Eye (tissue), 1 donor: ENCODE measurements around the gene ADAD2.
A peak's percentile ranks its signal among the peaks of the same experiment; 100 is the strongest.
"Not testable (repeated sequence)": the region's sequence is repeated elsewhere in the genome, so short reads cannot be mapped to it uniquely, and the experiment has no call there.

Source experiments
- DNase-seq: peaks from one replicate; pipeline ENCODE4 v3.0.0-alpha.2; 2015

ADAD2 gene

GRCh38 chr16:84196727-84197394, 5.9 kb downstream of the ADAD2 start:
- DNase-seq = no peak

DNA sequence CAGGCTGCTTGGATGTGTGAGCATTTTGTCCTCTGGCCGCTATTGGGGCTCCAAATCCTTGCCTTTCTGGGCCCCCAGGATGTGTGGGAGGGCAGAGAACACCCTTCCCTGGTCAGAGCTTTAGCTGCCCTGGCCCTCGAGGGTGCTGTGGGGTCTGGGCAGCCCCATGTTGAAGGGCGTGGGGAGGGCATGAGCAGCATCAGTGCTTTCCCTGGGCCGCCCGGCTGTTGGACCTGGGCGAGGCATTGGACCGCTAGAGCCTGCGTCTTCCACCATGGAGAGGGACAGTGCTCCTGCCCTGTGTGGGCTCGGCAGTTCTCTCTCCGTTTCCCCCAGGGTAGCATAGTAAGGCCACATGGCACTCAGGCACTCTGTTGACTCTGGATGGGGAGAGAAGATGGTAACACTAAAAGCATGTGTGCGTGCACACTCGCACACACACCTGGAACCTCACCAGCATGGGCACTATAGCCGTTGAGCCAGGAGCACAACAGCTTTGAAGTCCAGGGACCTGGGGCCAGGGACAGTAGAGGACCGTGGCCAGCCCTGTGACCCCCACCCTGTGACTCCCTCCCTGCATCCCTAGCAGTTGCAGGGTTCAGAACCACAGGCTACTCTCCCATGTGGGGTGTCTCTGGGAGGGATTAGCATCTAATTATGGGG, 6.6 kb downstream of the ADAD2 start:
- DNase-seq = no peak

DNA sequence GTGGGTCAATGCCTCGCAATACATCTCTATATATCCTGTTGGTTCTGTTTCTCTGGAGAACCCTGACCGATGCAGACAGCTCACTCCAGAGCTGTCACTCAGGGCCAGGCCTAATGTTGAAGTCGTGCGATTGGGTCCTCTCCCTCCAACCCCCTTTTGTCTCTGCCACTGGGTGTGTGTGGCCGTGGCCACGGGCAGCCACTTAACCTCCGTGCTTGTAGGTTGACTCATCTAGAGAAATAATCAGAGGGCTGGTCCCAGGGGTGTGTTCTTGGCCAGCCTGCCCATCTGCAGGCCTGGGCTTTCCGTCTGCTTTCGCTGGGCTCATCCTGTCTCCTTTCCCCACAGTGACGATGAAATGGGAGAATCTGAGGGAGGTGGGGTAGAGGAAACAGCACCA, 7.4 kb downstream of the ADAD2 start:
- DNase-seq = no peak

DNA sequence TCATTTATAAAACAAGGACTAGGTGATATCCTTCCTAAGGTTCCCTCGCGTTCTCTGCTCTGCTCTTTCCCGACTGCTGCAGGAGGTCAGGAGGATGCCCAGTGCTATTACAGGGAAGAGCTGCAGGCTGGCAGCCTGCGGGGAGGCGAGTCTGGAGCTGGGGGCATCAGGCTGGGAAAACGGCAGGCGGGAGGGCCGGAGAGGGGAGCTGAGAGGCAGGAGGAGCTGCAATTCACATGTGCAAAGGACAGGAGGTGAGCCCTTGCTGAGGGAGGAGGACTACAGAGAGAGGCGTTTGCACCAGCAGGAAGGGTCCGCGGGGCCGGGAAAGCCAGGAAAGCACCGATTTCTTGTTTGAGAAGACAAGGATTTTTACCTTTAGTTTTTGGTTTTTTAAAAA, 8.1 kb downstream of the ADAD2 start:
- DNase-seq = no peak

DNA sequence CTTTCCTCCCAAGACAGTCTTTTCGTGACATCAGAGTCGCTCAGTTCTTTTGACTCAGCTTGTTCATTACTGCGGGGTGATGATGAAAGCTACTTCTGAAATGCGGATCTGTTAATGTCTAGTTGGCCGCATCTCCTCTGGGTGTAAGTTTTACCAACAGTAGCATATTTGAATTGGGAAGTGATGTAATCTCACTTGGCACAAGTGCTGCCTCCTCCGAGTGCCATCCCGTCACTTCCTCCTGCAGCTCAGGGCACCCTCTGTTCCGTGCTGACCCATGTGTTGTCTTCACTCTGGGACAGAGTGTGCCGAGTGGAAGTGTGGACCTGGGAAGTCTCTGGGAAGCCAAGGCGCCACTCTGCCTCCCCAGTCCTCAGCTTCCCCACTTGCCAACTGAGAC, 8.9 kb downstream of the ADAD2 start:
- no peak for DNase-seq

GRCh38 chr16:84204551-84204950, 13.6 kb downstream of the ADAD2 start:
- not testable (repeated sequence) for DNase-seq

DNA sequence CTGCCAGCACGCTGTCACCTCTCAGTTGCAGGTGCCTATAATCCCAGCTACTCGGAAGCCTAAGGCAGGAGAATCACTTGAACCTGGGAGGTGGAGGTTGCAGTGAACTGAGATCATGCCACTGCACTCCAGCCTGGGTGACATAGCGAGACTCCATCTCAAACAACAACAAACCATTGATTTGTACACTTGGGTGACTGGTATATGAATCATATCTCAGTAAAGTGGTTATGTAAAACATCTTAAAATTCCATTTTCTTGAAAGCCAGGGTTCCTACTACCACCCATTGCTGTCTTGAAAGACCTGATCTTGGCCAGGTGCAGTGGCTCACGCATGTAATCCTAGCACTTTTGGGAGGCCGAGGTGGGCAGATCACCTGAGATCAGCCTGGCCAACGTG, 14.2 kb downstream of the ADAD2 start:
- DNase-seq = not testable (repeated sequence)

GRCh38 chr16:84205976-84206691, 15.2 kb downstream of the ADAD2 start:
- no peak for DNase-seq

- DNase-seq = no peak
Observed at GRCh38 chr16:84207251-84207650, 16.3 kb downstream of the ADAD2 start.

DNA sequence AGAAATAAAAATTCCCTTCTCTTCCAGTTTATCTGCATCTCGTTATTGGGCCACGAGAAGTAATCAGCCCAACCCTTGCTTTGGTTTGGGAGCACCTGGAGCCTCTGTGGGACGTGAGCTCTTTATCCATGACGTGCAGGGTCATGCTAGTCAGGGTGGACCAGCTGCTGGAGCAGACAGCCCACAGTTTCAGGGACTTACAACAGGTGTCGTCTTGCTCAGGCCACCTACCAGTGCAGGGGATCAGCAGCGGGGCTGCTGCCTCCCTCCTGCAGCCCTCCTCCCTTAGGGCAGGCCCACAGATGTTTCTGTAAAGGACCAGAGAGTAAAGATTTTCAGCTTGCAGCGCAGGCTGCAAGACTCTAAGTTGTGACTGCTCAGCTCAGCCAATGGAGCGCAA, 16.9 kb downstream of the ADAD2 start:
- DNase-seq = no peak

DNA sequence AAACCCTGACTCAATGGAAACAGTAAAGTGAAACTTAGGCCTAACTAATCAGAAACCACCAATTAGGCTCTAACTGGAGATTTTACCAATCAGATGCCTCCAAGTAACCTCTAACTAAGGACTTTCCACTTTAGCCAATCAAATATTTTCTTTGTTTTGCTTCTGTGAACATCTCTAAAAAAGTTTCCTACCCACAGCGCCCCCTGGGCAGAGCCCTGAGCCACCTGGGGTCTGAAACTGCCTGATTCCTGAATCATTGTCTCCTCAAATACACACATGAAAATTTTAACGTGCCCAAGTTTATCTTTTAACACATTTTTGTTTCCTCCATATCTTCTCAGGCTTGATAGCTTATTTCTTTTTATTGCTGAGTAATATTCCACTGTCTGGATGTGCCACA, 19.0 kb downstream of the ADAD2 start:
- DNase-seq = no peak

- DNase-seq = no peak
Observed at GRCh38 chr16:84212154-84212553, 21.2 kb downstream of the ADAD2 start.

- no peak for DNase-seq
Observed at GRCh38 chr16:84212631-84213030, 21.7 kb downstream of the ADAD2 start.

GRCh38 chr16:84214451-84215066, 23.6 kb downstream of the ADAD2 start:
- no peak for DNase-seq

DNA sequence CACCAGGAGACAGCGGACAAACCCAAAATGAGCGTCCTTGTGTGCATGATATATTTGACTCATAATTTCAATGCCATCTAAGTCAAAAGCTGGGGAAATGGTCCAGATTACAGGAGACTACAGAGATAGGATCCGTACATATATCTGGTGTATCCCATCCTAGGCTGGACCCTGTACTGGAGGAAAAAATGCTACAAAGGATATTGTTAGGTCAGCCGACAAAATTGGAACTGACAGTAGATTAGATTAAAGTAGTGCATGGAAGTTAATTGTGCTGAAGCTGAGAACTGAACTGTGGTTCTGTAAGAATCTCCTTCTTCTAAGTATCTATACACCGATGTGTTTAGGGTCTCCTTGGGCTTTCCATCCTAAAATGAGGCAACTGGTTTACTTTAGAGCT, 24.6 kb downstream of the ADAD2 start:
- peak; percentile 47 for DNase-seq

- DNase-seq = not testable (repeated sequence)
Observed at GRCh38 chr16:84216144-84216543, 25.2 kb downstream of the ADAD2 start.

- DNase-seq = peak; percentile 24
Observed at GRCh38 chr16:84218176-84218823, 27.3 kb downstream of the ADAD2 start.

- no peak for DNase-seq
Observed at GRCh38 chr16:84218956-84219355, 28.0 kb downstream of the ADAD2 start.

GRCh38 chr16:84220851-84221250, 29.9 kb downstream of the ADAD2 start:
- no peak for DNase-seq

- DNase-seq = no peak
Observed at GRCh38 chr16:84223456-84223855, 32.5 kb downstream of the ADAD2 start.

- DNase-seq = no peak
Observed at GRCh38 chr16:84224554-84224953, 33.6 kb downstream of the ADAD2 start.

DNA sequence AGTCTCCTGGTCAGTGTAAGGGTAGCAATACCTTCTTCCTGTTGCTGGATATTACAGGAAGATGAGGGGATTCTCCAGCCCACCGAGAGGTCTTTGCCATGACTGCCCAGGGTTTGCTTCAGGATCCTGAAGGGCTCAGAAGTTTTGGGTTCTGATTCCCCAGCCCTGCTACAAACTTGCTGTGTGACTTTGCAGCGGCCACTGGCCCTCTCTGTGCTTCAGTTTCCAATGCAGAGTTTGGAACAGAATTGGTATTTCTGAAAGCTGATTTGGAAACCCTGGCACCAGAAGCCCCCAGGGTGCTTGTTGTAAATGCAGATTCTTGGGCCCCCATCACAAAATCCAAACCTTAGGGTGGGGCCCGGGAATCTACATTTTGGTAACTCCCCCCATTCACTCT, 34.2 kb downstream of the ADAD2 start:
- no peak for DNase-seq

GRCh38 chr16:84225571-84225970, 34.6 kb downstream of the ADAD2 start:
- DNase-seq = no peak
